Liver (tissue), 9 donors: ENCODE measurements around the gene MSN. TPM values are rescaled to one million over a fixed set of nuclear protein-coding genes. Genes with fewer than 3 reads are reported as not detected.
"Not testable (repeated sequence)": the region's sequence is repeated elsewhere in the genome, so short reads cannot be mapped to it uniquely, and the experiment has no call there.

Experiments
- DNase-seq: peaks from one replicate; pipeline ENCODE4 v3.0.0-alpha.2; 2017; ENCODE audit warnings: low spot score
- H3K27ac ChIP-seq, 2 donors: one replicate each; pipeline ENCODE4 v1.7.0; 2013; ENCODE audit warnings: inconsistent platforms in 2 of 2, low read length in 2 of 2, control low read depth in 1 of 2, low read depth in 1 of 2, mild to moderate bottlenecking in 1 of 2
- H3K27me3 ChIP-seq, 4 donors: one replicate each; pipeline versions ENCODE4 v1.6.1 to v1.7.0; 2013; ENCODE audit warnings: low read length in 3 of 4, inconsistent platforms in 1 of 4, mild to moderate bottlenecking in 1 of 4, moderate library complexity in 1 of 4; ENCODE audit not compliant: control insufficient read depth in 4 of 4, insufficient read depth in 4 of 4
- H3K36me3 ChIP-seq, 4 donors: one replicate each; pipeline versions ENCODE4 v1.6.1 to v1.7.0; 2013; ENCODE audit warnings: low read length in 3 of 4, mild to moderate bottlenecking in 3 of 4, low read depth in 1 of 4, moderate library complexity in 1 of 4; ENCODE audit not compliant: control insufficient read depth in 4 of 4, insufficient read depth in 3 of 4
- H3K4me1 ChIP-seq, 4 donors: one replicate each; pipeline versions ENCODE4 v1.6.1 to v1.7.0; 2013; ENCODE audit warnings: low read length in 3 of 4, mild to moderate bottlenecking in 3 of 4, moderate library complexity in 1 of 4; ENCODE audit not compliant: control insufficient read depth in 4 of 4, insufficient read depth in 4 of 4
- H3K4me3 ChIP-seq, 3 donors: one replicate each; pipeline versions ENCODE4 v1.6.1 to v1.7.0; 2013; ENCODE audit warnings: low read length in 3 of 3, control low read depth in 1 of 3, low read depth in 1 of 3, mild to moderate bottlenecking in 1 of 3
- H3K9ac ChIP-seq, 2 donors: one replicate each; pipeline ENCODE4 v1.7.0; 2013; ENCODE audit warnings: low read length in 2 of 2, mild to moderate bottlenecking in 2 of 2, moderate library complexity in 2 of 2, control low read depth in 1 of 2, low read depth in 1 of 2
- H3K9me3 ChIP-seq, 4 donors: one replicate each; pipeline versions ENCODE4 v1.6.1 to v1.7.0; 2013; ENCODE audit warnings: low read length in 3 of 4; ENCODE audit not compliant: control insufficient read depth in 4 of 4
- ATF3 ChIP-seq: IDR thresholded peaks from 2 replicates; pipeline ENCODE4 v1.6.1; 2016; ENCODE audit warnings: antibody characterized with exemption
- CTCF ChIP-seq: fragments of 150-350 bp; IDR thresholded peaks from 2 replicates; pipeline ENCODE4 v1.5.1; 2017; ENCODE audit warnings: improper control_type of control experiment, low read depth, low read length; ENCODE audit not compliant: missing input control
- EGR1 ChIP-seq, 2 donors: IDR thresholded peaks; 2 replicates each; pipeline ENCODE4 v1.6.1; 2016 to 2018; ENCODE audit warnings: antibody characterized with exemption in 2 of 2, low read depth in 2 of 2
- FOXA1 ChIP-seq: IDR thresholded peaks from 2 replicates; pipeline ENCODE4 v1.6.1; 2016; ENCODE audit warnings: antibody characterized with exemption
- FOXA2 ChIP-seq: IDR thresholded peaks from 2 replicates; pipeline ENCODE4 v1.6.1; 2016; ENCODE audit warnings: antibody characterized with exemption
- GABPA ChIP-seq, 2 donors: IDR thresholded peaks in 1 of 2; conservative IDR thresholded peaks in 1 of 2; 2 replicates each; pipeline ENCODE4 v1.6.1; 2016; ENCODE audit warnings: antibody characterized with exemption in 2 of 2, mild to moderate bottlenecking in 1 of 2, moderate library complexity in 1 of 2
- HNF4A ChIP-seq, 2 donors: conservative IDR thresholded peaks; 2 replicates each; pipeline ENCODE4 v1.6.1; 2016; ENCODE audit warnings: antibody characterized with exemption in 2 of 2, mild to moderate bottlenecking in 2 of 2
- HNF4G ChIP-seq: IDR thresholded peaks from 2 replicates; pipeline ENCODE4 v1.6.1; 2016; ENCODE audit warnings: antibody characterized with exemption
- JUND ChIP-seq, 2 donors: IDR thresholded peaks; 2 replicates each; pipeline ENCODE4 v1.6.1; 2016; ENCODE audit warnings: antibody characterized with exemption in 2 of 2
- MAX ChIP-seq: IDR thresholded peaks from 2 replicates; pipeline ENCODE4 v1.6.1; 2016; ENCODE audit warnings: antibody characterized with exemption
- NR2F2 ChIP-seq: IDR thresholded peaks from 2 replicates; pipeline ENCODE4 v1.6.1; 2016; ENCODE audit warnings: antibody characterized with exemption
- RAD21 ChIP-seq, 2 donors: IDR thresholded peaks; 2 replicates each; pipeline ENCODE4 v1.6.1; 2016; ENCODE audit warnings: antibody characterized with exemption in 2 of 2, mild to moderate bottlenecking in 2 of 2
- REST ChIP-seq: IDR thresholded peaks from 2 replicates; pipeline ENCODE4 v1.6.1; 2016; ENCODE audit warnings: antibody characterized with exemption, mild to moderate bottlenecking
- RXRA ChIP-seq, 2 donors: IDR thresholded peaks; 2 replicates each; pipeline ENCODE4 v1.6.1; 2017 to 2018; ENCODE audit warnings: antibody characterized with exemption in 2 of 2, mild to moderate bottlenecking in 1 of 2
- SP1 ChIP-seq: IDR thresholded peaks from 2 replicates; pipeline ENCODE4 v1.6.1; 2018; ENCODE audit warnings: antibody characterized with exemption, mild to moderate bottlenecking
- TAF1 ChIP-seq: conservative IDR thresholded peaks from 2 replicates; pipeline ENCODE4 v1.6.1; 2016; ENCODE audit warnings: antibody characterized with exemption, mild to moderate bottlenecking
- YY1 ChIP-seq: IDR thresholded peaks from 2 replicates; pipeline ENCODE4 v1.6.1; 2016; ENCODE audit warnings: antibody characterized with exemption, mild to moderate bottlenecking
- ZBTB33 ChIP-seq: IDR thresholded peaks from 2 replicates; pipeline ENCODE4 v1.6.1; 2016; ENCODE audit warnings: antibody characterized with exemption
- WGBS: extraction: QIAGEN DNeasy Blood & Tissue Kit; methylation state at CpG from one replicate; pipeline ENCODE4 v1.1.7; 2013; 5-methylcytosine and 5-hydroxymethylcytosine counted together
- polyA plus RNA-seq, 2 donors: library from polyadenylated mRNA; stranded (reverse) in 1 of 2; unstranded in 1 of 2; fragments of 200-250 nt in 1 of 2; fragments of >200 nt in 1 of 2; fragmentation: Nextera tagmentation in 1 of 2; extraction: Ambion mirVana in 1 of 2; gene quantifications; one replicate each; pipeline versions ENCODE4 v1.2.1 to v1.2.3, GENCODE V29; 2013 to 2015
- total RNA-seq, 2 donors: library from RNA; depleted of rRNA; stranded (reverse); fragments of >200 nt; gene quantifications; one replicate each; pipeline ENCODE4 v1.2.3, GENCODE V29; 2014
- donor health status: healthy.
- donor health status: healthy.
- donor health status: healthy.
- donor health status: healthy.
- donor health status: healthy.

MSN gene
- total and polyA plus RNA-seq, 4 donors = 24.3 to 70.0 (median 40.6) TPM

- Histone ChIP-seq H3K9me3 (no peaks in the 10 kb centered on the region), H3K36me3 (no peaks in the 10 kb centered on the region), H3K27ac (no peak overlapping the region), H3K27me3 (no peaks in the 10 kb centered on the region), H3K4me1 (no peaks in the 10 kb centered on the region), H3K9ac (no peak overlapping the region), H3K4me3 (no peak overlapping the region)
- 77% methylated on average over 1 of the region's 1 CpG for WGBS
- TF ChIP-seq RXRA (IDR thresholded peaks at IDR 0.05) = no peak
- no peak for DNase-seq
Measured at GRCh38 chrX:65758505-65758904, 91.1 kb downstream of the MSN start.

GRCh38 chrX:65759525-65759924 is 92.1 kb downstream of the MSN start:
- H3K27ac ChIP-seq, H3K4me3 ChIP-seq, H3K27me3 ChIP-seq, H3K9ac ChIP-seq, H3K4me1 ChIP-seq, H3K36me3 ChIP-seq, DNase-seq, H3K9me3 ChIP-seq: not testable (repeated sequence)
- 100% methylated on average over 1 of the region's 1 CpG for WGBS

GRCh38 chrX:65769564-65770292 is 102.3 kb downstream of the MSN start:
- H3K36me3 ChIP-seq = no peaks in the 10 kb centered on the region
- 90% methylated on average over 3 of the region's 3 CpGs for WGBS
- no peak for DNase-seq
- no peaks in the 10 kb centered on the region for H3K9me3 ChIP-seq
- H3K27ac ChIP-seq = no peak overlapping the region
- no peak overlapping the region for H3K4me3 ChIP-seq
- H3K27me3 ChIP-seq = no peaks in the 10 kb centered on the region
- no peaks in the 10 kb centered on the region for H3K4me1 ChIP-seq
- no peak overlapping the region for H3K9ac ChIP-seq
- TF ChIP-seq RAD21 (IDR thresholded peaks at IDR 0.05) (no peak), RXRA (IDR thresholded peaks at IDR 0.05) (no peak), EGR1 (IDR thresholded peaks at IDR 0.05; ENCODE audit: low read depth in 2 of 2) (no peak), FOXA1 (no peak), GABPA (IDR thresholded peaks at IDR 0.05 in 1 of 2, conservative IDR thresholded peaks at IDR 0.05 in 1 of 2) (no peak), MAX (no peak), JUND (IDR thresholded peaks at IDR 0.05) (no peak), HNF4A (conservative IDR thresholded peaks at IDR 0.05) (no peak), CTCF (no peak), NR2F2 (no peak), REST (no peak), HNF4G (no peak), TAF1 (no peak), SP1 (no peak), ATF3 (no peak), YY1 (no peak), ZBTB33 (no peak), FOXA2 (no peak)
